Measurements from ENCODE around the gene AFF1.

- TF ChIP-seq, protein P1, sequence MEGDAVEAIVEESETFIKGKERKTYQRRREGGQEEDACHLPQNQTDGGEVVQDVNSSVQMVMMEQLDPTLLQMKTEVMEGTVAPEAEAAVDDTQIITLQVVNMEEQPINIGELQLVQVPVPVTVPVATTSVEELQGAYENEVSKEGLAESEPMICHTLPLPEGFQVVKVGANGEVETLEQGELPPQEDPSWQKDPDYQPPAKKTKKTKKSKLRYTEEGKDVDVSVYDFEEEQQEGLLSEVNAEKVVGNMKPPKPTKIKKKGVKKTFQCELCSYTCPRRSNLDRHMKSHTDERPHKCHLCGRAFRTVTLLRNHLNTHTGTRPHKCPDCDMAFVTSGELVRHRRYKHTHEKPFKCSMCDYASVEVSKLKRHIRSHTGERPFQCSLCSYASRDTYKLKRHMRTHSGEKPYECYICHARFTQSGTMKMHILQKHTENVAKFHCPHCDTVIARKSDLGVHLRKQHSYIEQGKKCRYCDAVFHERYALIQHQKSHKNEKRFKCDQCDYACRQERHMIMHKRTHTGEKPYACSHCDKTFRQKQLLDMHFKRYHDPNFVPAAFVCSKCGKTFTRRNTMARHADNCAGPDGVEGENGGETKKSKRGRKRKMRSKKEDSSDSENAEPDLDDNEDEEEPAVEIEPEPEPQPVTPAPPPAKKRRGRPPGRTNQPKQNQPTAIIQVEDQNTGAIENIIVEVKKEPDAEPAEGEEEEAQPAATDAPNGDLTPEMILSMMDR (conservative IDR thresholded peaks at IDR 0.05 in 1 of 2, IDR thresholded peaks at IDR 0.05 in 1 of 2; ENCODE audit: low read depth in 1 of 2, low read length in 2 of 2), result no peak
- TF ChIP-seq EZH2 (IDR thresholded peaks at IDR 0.05; ENCODE audit: low read length, missing control alignments), result no peak
Observed at GRCh38 chr4:87073199-87074120, 138.6 kb downstream of the AFF1 start.
